ENCODE data around the gene MYCBP2. TPM values are rescaled to one million over a fixed set of nuclear protein-coding genes. Genes with fewer than 3 reads are reported as not detected.

Gene MYCBP2
- total RNA-seq, 1 donor from 2014 or later = 264 TPM

GRCh38 chr13:77047649-77048343, 279.1 kb downstream of the MYCBP2 start:
- no peaks in the 10 kb centered on the region for H3K27me3 ChIP-seq
- peak overlapping the region in 1 of 2 donors; percentile 5 for H3K27ac ChIP-seq
- intact Hi-C loops (cut with DNase I) = no loop called here
- H3K9me3 ChIP-seq = no peaks in the 10 kb centered on the region
- no peak for TF ChIP-seq CTCF (IDR thresholded peaks at IDR 0.05)
- H3K36me3 ChIP-seq = peaks cover 25 to 54% of the 10 kb centered on the region in 2 donors
- no peak overlapping the region for H3K4me3 ChIP-seq
- H3K4me1 ChIP-seq = no peaks in the 10 kb centered on the region
- DNase-seq (ENCODE audit: low spot score in 2 of 2) = no peak

- H3K4me3 ChIP-seq = no peak overlapping the region
- no peaks in the 10 kb centered on the region for H3K27me3 ChIP-seq
- H3K27ac ChIP-seq = no peak overlapping the region
- peaks cover 4 to 17% of the 10 kb centered on the region in 2 donors for H3K36me3 ChIP-seq
- no peak for DNase-seq (ENCODE audit: low spot score in 2 of 2)
- no peaks in the 10 kb centered on the region for H3K4me1 ChIP-seq
- no peak for TF ChIP-seq CTCF (IDR thresholded peaks at IDR 0.05)
- H3K9me3 ChIP-seq = no peaks in the 10 kb centered on the region
- intact Hi-C loops (cut with DNase I) = no loop called here
These were observed 284.2 kb downstream of the MYCBP2 start for GRCh38 chr13:77042566-77043177.

- Histone ChIP-seq H3K27ac (no peak overlapping the region), H3K36me3 (peaks cover 4 to 7% of the 10 kb centered on the region in 2 donors), H3K27me3 (no peaks in the 10 kb centered on the region), H3K4me3 (no peak overlapping the region), H3K9me3 (no peaks in the 10 kb centered on the region), H3K4me1 (no peaks in the 10 kb centered on the region)
- no peak for TF ChIP-seq CTCF (IDR thresholded peaks at IDR 0.05)
- no peak for DNase-seq (ENCODE audit: low spot score in 2 of 2)
- intact Hi-C loops (cut with DNase I) = no loop called here
These were observed 286.1 kb downstream of the MYCBP2 start for GRCh38 chr13:77040835-77041234.

DNA sequence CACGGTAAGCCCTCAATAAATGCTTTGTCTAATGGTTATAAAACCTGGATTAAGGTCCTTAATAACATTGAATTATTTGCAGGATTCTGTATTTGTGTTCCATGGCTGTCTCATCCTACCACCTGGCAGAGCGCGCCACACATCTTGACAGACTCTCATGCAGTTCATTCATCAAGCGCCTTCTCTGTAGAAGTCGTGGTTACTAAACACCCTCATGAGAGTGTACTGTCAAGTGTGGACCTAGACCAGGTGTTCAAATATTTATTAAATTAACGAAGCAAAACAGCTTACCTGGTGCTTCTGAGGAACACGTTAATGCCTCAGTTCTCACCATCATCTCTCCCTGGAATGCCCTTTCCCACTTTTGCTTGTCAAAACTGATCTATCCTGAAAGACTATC, 286.8 kb downstream of the MYCBP2 start:
- DNase-seq (ENCODE audit: low spot score in 2 of 2) = no peak
- H3K4me3 ChIP-seq = no peak overlapping the region
- H3K27ac ChIP-seq = no peak overlapping the region
- no peak for TF ChIP-seq CTCF (IDR thresholded peaks at IDR 0.05)
- intact Hi-C loops (cut with DNase I) = no loop called here
- no peaks in the 10 kb centered on the region for H3K9me3 ChIP-seq
- H3K4me1 ChIP-seq = no peaks in the 10 kb centered on the region
- peaks cover 4 to 7% of the 10 kb centered on the region in 2 donors for H3K36me3 ChIP-seq
- no peaks in the 10 kb centered on the region for H3K27me3 ChIP-seq

DNA sequence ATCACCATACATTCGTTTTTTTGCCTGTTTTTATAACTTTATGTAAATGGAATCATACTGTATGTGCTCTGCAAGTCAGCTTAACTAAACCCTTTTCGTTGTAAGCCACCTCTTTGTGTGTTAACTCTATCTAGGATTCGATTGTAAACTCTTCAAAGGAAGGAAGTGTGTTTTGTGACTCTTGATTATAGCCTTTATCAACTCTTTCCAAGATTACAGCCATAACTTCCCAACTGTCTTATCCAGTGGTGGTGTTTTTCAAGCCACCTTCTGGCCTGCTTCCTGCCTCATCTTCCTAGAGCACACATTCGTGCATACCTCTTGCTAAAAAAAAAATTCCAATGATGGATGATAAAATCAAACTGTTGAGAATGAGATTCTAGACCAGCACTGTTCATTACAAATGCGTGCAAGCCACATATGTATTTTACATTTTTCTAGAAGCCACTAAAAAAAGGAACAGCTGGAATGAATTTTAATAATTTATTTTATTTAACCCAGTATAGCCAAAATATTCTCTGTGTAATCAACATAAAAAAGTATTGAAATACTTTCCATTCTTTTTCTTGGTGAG, 287.9 kb downstream of the MYCBP2 start:
- intact Hi-C loops (cut with DNase I) = no loop called here
- no peaks in the 10 kb centered on the region for H3K4me1 ChIP-seq
- no peaks in the 10 kb centered on the region for H3K9me3 ChIP-seq
- H3K27me3 ChIP-seq = no peaks in the 10 kb centered on the region
- no peak for DNase-seq (ENCODE audit: low spot score in 2 of 2)
- no peak for TF ChIP-seq CTCF (IDR thresholded peaks at IDR 0.05)
- H3K4me3 ChIP-seq = no peak overlapping the region
- H3K36me3 ChIP-seq = peaks cover 2 to 5% of the 10 kb centered on the region in 2 donors
- H3K27ac ChIP-seq = no peak overlapping the region

Measured in ascending aorta (tissue), 2 donors.